CD4-positive, alpha-beta T cell treated with Interleukin-4 for 1 hour (primary cell): ENCODE data around the gene ACTC1.
"Not testable (repeated sequence)": the region's sequence is repeated elsewhere in the genome, so short reads cannot be mapped to it uniquely, and the experiment has no call there.

Experiments used
- DNase-seq, 2 donors: peaks; one replicate each; pipeline ENCODE4 v3.0.0-alpha.2; 2020 to 2022

The ACTC1 gene

GRCh38 chr15:34795267-34796081 lies at the start of gene ACTC1:
TSS of gene ACTC1 (minus strand) at chr15:34795549. CDS start at chr15:34794808, 741 bp downstream.
- no peak for DNase-seq

- no peak for DNase-seq
Observed at GRCh38 chr15:34841262-34841725, 45.9 kb upstream of the ACTC1 start.

- no peak for DNase-seq
Observed at GRCh38 chr15:34838282-34838681, 42.9 kb upstream of the ACTC1 start.

GRCh38 chr15:34837246-34838016 lies 42.1 kb upstream of the ACTC1 start:
- DNase-seq: no peak

- DNase-seq: no peak
Observed at GRCh38 chr15:34828145-34828911, 33.0 kb upstream of the ACTC1 start.

GRCh38 chr15:34821831-34822230 lies 26.5 kb upstream of the ACTC1 start:
- no peak for DNase-seq

GRCh38 chr15:34820110-34820509 lies 24.8 kb upstream of the ACTC1 start:
- DNase-seq: no peak

GRCh38 chr15:34818526-34818925 lies 23.2 kb upstream of the ACTC1 start:
- DNase-seq: no peak

GRCh38 chr15:34815836-34816235 lies 20.5 kb upstream of the ACTC1 start:
- DNase-seq: no peak

- DNase-seq: no peak
Observed at GRCh38 chr15:34813446-34814190, 18.3 kb upstream of the ACTC1 start.

GRCh38 chr15:34812868-34813365 lies 17.6 kb upstream of the ACTC1 start:
- not testable (repeated sequence) for DNase-seq

- no peak for DNase-seq
Observed at GRCh38 chr15:34812369-34812768, 17.0 kb upstream of the ACTC1 start.

GRCh38 chr15:34810443-34811129 lies 15.2 kb upstream of the ACTC1 start:
- DNase-seq: no peak

GRCh38 chr15:34809186-34809585 lies 13.8 kb upstream of the ACTC1 start:
- DNase-seq: no peak

GRCh38 chr15:34808016-34808415 lies 12.7 kb upstream of the ACTC1 start:
- no peak for DNase-seq

GRCh38 chr15:34807241-34807640 lies 11.9 kb upstream of the ACTC1 start:
- not testable (repeated sequence) for DNase-seq

GRCh38 chr15:34804776-34805175 lies 9.4 kb upstream of the ACTC1 start:
- DNase-seq: no peak

GRCh38 chr15:34804113-34804512 lies 8.8 kb upstream of the ACTC1 start:
- DNase-seq: no peak

- no peak for DNase-seq
Observed at GRCh38 chr15:34802803-34803750, 7.7 kb upstream of the ACTC1 start.

GRCh38 chr15:34802371-34802770 lies 7.0 kb upstream of the ACTC1 start:
- no peak for DNase-seq
